Stimulated activated CD8-positive, alpha-beta memory T cell treated with anti-CD3 and anti-CD28 coated beads, Interleukin-7, amount 100 ng/mL, for 48 hours (primary cell): ENCODE data around the gene RASGRP3.

ENCODE experiments used
- DNase-seq, 2 donors: peaks; one replicate each; pipeline ENCODE4 v3.0.0-alpha.2; 2020; ENCODE audit warnings: low read depth in 1 of 2; ENCODE audit errors: extremely low read depth in 1 of 2

The RASGRP3 gene

GRCh38 chr2:33573657-33574056, 97.2 kb downstream of the RASGRP3 start:
- no peak for DNase-seq

- no peak for DNase-seq
Observed at GRCh38 chr2:33577084-33577483, 100.6 kb downstream of the RASGRP3 start.

- no peak for DNase-seq
Observed at GRCh38 chr2:33577668-33578067, 101.2 kb downstream of the RASGRP3 start.

GRCh38 chr2:33579227-33579626, 102.8 kb downstream of the RASGRP3 start:
- DNase-seq = no peak

GRCh38 chr2:33581872-33582271, 105.4 kb downstream of the RASGRP3 start:
- no peak for DNase-seq

- DNase-seq = no peak
Observed at GRCh38 chr2:33583194-33583938, 106.9 kb downstream of the RASGRP3 start.

GRCh38 chr2:33586766-33587165, 110.3 kb downstream of the RASGRP3 start:
- DNase-seq = no peak

- no peak for DNase-seq
Observed at GRCh38 chr2:33588232-33588631, 111.8 kb downstream of the RASGRP3 start.

GRCh38 chr2:33589444-33589843, 113.0 kb downstream of the RASGRP3 start:
- no peak for DNase-seq

- no peak for DNase-seq
Observed at GRCh38 chr2:33595385-33595784, 118.9 kb downstream of the RASGRP3 start.

- no peak for DNase-seq
Observed at GRCh38 chr2:33597026-33597425, 120.6 kb downstream of the RASGRP3 start.

- peak; percentile 21 to 56 for DNase-seq
Observed at GRCh38 chr2:33598561-33599174, 122.2 kb downstream of the RASGRP3 start.

- peak; percentile 98 to 99 for DNase-seq
Observed at GRCh38 chr2:33599175-33599942, 122.9 kb downstream of the RASGRP3 start, which contains the start of gene FAM98A. Gene FAM98A (minus strand): TSS chr2:33599299. CDS start chr2:33599221, 78 bp downstream.

GRCh38 chr2:33599943-33600192, 123.4 kb downstream of the RASGRP3 start:
- DNase-seq = no peak

- DNase-seq = no peak
Observed at GRCh38 chr2:33602201-33602830, 125.9 kb downstream of the RASGRP3 start.

GRCh38 chr2:33603416-33603815, 127.0 kb downstream of the RASGRP3 start:
- no peak for DNase-seq

- DNase-seq = no peak
Observed at GRCh38 chr2:33605056-33605455, 128.6 kb downstream of the RASGRP3 start.

- DNase-seq = no peak
Observed at GRCh38 chr2:33606100-33606499, 129.7 kb downstream of the RASGRP3 start.

- no peak for DNase-seq
Observed at GRCh38 chr2:33606622-33607021, 130.2 kb downstream of the RASGRP3 start.

- DNase-seq = no peak
Observed at GRCh38 chr2:33607251-33607721, 130.8 kb downstream of the RASGRP3 start.

GRCh38 chr2:33607905-33608304, 131.5 kb downstream of the RASGRP3 start:
- no peak for DNase-seq
